DMS114 treated with DMSO at 0.1 percent for 48 hours (cell line): ENCODE data around the gene CADM1.

ENCODE experiments used
- DNase-seq: peaks from one replicate; lab custom pipeline; 2025; ENCODE audit not compliant: unreplicated experiment; lab: John Stamatoyannopoulos, UW

CADM1 gene

GRCh38 chr11:115518983-115519628, 14.9 kb upstream of the CADM1 start:
- DNase-seq, result no peak

GRCh38 chr11:115515647-115516395, 11.6 kb upstream of the CADM1 start:
- no peak for DNase-seq

- DNase-seq, result no peak
Measured at GRCh38 chr11:115506954-115507675, 2.9 kb upstream of the CADM1 start.

DNA sequence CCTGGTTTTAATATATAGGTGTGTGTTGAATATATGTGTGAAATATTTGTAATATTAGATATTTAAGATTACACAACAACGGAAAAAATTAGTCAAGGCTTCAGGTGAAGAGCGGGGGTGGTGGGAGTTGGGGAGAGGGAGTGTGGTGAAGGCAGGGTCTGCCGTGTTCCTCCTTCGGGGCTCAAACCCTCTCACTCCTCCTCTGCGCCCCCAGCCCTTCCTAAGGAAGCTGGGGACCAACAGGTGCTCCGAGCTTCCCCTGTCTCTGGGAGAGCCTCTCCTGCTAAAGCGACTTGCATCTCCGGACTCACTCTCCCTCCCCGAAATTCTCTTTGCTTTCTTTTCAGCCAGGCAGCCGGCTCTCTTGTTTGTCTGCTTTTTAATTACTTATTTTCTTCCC, 960 bp upstream of the CADM1 start:
- DNase-seq, result no peak

DNA sequence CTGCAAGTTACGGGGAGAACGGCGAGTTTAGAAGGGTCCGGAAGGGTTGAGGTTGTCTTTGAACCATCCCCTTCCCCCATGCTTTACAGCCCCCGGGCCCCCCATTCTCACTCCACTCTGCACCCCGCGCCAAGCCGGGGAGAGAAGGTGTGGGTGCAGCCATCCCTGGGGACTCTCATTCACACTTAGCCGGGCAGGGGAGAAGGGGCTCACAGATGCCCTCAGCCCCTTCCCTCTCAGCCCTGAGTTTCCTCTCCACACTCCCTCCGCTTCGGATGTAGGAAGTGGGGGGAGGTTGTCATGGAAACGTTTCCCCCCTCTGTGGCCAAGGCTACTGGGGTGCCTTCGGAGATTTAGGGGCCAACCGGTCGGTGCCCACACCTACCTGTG, 334 bp downstream of the CADM1 start:
- no peak for DNase-seq

DNA sequence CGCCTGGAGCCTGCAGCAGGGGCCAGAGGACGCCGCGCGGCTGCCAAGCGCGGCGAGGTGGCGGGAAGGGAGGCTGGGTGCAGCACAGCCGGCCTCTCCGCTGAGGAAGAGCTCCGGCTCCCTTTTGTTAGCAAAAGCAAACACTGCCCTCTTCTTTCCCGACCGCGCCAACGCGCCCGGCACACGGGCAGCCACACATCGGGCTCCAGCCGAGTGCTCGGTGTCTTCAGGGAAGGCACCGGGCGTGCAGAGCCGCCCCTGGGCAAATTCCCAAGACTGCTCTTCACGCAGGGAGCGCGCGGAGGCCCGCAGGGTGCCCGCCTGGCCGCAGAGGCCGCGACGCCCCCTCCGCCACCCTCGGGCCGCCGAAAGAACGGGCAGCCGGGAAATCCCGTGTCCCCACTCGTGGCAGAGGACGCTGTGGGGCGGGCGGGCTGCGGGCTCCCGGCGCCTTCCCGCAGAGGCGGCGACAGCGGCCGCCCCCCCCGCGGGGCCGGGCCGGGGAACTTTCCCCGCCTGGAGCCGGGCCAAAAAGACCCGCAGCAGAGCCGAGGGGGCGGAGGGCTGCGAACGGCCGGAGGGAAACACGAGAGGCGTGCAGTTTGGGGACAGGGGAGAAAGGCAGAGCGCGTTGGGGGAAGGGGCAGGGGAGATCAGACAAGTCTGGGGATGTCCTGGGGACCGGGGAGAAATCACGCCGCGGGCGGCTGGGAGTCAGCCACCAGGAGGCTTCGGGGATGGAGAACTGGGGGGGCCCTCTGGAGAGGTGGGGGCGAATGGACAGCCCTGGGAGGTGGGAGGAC, 931 bp downstream of the CADM1 start:
- DNase-seq, result no peak

GRCh38 chr11:115502636-115503082, 1.6 kb downstream of the CADM1 start:
- DNase-seq, result no peak

- no peak for DNase-seq
Measured at GRCh38 chr11:115501893-115502589, 2.2 kb downstream of the CADM1 start.

GRCh38 chr11:115501502-115501892, 2.7 kb downstream of the CADM1 start:
- DNase-seq, result no peak

DNA sequence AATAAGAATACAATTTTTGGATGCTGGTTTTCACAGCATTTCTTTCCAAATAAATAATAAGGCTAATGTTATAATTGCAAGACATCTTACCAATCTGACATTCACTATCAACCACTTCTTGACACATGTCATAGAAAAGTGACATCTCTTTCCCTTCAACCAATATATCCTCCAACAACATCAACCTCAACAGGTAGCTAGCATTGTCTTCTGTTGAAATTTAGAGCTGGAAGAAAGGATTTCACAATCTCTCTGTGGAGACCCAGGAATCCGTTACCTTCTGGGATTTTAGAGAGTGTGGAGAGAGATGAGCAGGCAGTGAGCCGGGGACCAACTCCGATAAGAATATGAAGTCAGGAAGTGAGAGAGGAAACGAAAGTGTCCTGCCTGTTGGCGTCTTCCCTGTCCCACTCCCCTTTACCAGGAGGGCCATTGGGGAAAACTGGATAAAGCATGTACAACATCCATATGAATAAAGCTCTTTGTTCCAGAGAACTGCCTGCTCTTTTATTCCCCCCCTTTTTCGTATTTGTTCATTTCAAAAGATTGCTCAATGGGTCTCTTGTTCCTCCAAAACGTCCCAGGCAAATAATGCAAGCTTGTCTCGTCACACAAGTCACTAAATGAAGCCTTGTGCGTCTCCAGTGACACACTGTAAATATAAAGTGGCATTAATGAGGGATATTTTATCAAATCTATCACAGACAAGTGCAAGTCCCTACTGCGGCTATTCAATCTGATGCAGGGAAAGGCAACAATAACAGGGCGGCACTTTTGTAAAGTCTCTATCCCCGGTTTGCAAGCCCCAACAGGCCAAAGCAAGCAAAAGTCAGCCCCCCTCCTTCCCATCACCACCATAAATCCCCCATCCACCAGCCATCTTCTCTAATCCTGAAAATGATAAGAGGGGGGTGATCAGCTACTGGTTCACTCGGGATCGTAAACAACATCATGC, 3.4 kb downstream of the CADM1 start:
- DNase-seq, result no peak

- DNase-seq, result no peak
Measured at GRCh38 chr11:115499891-115500290, 4.3 kb downstream of the CADM1 start.

GRCh38 chr11:115499241-115499799, 4.9 kb downstream of the CADM1 start:
- no peak for DNase-seq

DNA sequence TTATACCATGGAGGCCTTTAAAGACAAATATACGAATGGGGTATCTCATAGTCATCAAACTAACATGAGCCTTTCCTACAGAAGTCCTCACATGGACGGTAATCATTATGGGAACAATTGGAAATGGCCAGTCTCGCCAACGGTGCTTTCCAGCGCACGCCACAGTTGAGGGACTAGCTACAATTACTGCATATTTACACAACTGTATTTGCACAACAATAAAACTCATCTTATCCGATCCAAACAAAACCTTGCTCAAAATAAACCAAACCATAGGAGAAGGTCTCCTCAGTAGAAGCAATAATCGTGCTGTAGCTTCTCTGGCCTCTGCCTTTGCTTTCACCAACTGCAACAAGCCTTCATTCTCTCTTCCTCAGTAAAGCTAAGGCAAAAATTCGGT, 5.9 kb downstream of the CADM1 start:
- DNase-seq, result no peak

DNA sequence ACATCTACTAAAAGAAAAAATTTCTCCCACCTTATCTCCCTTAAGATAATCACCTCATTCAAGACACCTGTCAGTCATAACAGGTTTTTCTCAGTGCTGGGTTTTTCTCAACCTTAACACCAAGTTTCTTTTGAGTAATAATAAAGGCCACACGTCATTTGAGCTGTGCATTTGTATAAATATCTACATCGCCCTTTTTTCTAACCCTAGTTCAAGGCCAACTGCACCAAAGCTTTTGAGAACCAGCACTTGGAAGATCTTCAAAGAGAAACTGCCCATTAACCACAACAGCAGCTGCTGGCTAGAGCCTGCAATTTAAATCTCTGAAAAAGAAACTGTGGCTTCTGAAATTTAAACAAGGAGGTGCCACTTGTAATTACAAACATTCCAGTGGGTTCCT, 6.9 kb downstream of the CADM1 start:
- DNase-seq, result no peak

GRCh38 chr11:115496892-115497291, 7.3 kb downstream of the CADM1 start:
- DNase-seq, result no peak

DNA sequence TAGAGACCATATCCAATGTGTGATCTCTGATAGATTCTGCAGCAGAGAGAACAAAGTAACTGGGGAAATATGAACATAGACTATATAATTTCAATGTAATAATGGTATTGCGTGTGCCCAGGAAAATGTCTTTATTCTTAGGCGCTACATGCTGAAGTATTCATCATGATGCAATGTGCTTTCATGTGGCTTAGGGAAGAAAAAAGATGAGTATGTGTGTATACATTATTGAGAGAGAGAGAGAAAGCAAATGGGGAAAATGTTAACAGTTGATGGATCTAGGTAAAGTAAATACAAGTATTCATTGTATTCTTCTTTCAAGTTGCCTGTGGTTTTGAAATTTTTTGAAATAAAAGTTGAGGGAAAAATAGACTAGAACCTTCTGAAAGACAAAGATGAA, 10.3 kb downstream of the CADM1 start:
- DNase-seq, result no peak

- no peak for DNase-seq
Measured at GRCh38 chr11:115493488-115493887, 10.7 kb downstream of the CADM1 start.

GRCh38 chr11:115489466-115489865, 14.7 kb downstream of the CADM1 start:
- DNase-seq, result no peak

- DNase-seq, result no peak
Measured at GRCh38 chr11:115488945-115489344, 15.3 kb downstream of the CADM1 start.
